Stimulated activated CD4-positive, alpha-beta T cell treated with anti-CD3 and anti-CD28 coated beads, Interleukin-2, amount 100 ng/mL, for 48 hours (primary cell): ENCODE data around the gene CXCL12.

Experiments
- DNase-seq, 2 donors: peaks; one replicate each; pipeline ENCODE4 v3.0.0-alpha.2; 2020

CXCL12 gene

GRCh38 chr10:44385026-44385695 is at the start of gene CXCL12:
Gene CXCL12, minus strand, starts transcription at chr10:44385097. Its CDS starts 92 bp downstream, at chr10:44385005.
- DNase-seq = no peak

GRCh38 chr10:44427479-44427878 is 42.6 kb upstream of the CXCL12 start:
- DNase-seq = no peak

GRCh38 chr10:44427037-44427436 is 42.1 kb upstream of the CXCL12 start:
- no peak for DNase-seq

GRCh38 chr10:44426247-44427034 is 41.5 kb upstream of the CXCL12 start:
- DNase-seq = no peak

GRCh38 chr10:44425466-44425865 is 40.6 kb upstream of the CXCL12 start:
- DNase-seq = no peak

- no peak for DNase-seq
These were observed 40.1 kb upstream of the CXCL12 start for GRCh38 chr10:44424957-44425356.

GRCh38 chr10:44424298-44424697 is 39.4 kb upstream of the CXCL12 start:
- DNase-seq = no peak

- no peak for DNase-seq
These were observed 37.7 kb upstream of the CXCL12 start for GRCh38 chr10:44422570-44423101.

- DNase-seq = no peak
These were observed 37.3 kb upstream of the CXCL12 start for GRCh38 chr10:44422153-44422552.

- DNase-seq = no peak
These were observed 35.1 kb upstream of the CXCL12 start for GRCh38 chr10:44419790-44420549.

- DNase-seq = no peak
These were observed 33.7 kb upstream of the CXCL12 start for GRCh38 chr10:44418637-44419036.

- DNase-seq = no peak
These were observed 32.9 kb upstream of the CXCL12 start for GRCh38 chr10:44417761-44418160.

GRCh38 chr10:44416936-44417335 is 32.0 kb upstream of the CXCL12 start:
- no peak for DNase-seq

- no peak for DNase-seq
These were observed 31.3 kb upstream of the CXCL12 start for GRCh38 chr10:44416021-44416771.

GRCh38 chr10:44415121-44415520 is 30.2 kb upstream of the CXCL12 start:
- DNase-seq = no peak

GRCh38 chr10:44413416-44413815 is 28.5 kb upstream of the CXCL12 start:
- DNase-seq = no peak

- no peak for DNase-seq
These were observed 26.4 kb upstream of the CXCL12 start for GRCh38 chr10:44411251-44411650.

- DNase-seq = no peak
These were observed 20.0 kb upstream of the CXCL12 start for GRCh38 chr10:44404741-44405437.

- DNase-seq = no peak
These were observed 17.7 kb upstream of the CXCL12 start for GRCh38 chr10:44402465-44403195.

- DNase-seq = no peak
These were observed 15.6 kb upstream of the CXCL12 start for GRCh38 chr10:44400541-44400940.
